ENCODE data around the gene MARCHF5. TPM values are rescaled to one million over a fixed set of nuclear protein-coding genes. Genes with fewer than 3 reads are reported as not detected.

MARCHF5 gene
- total RNA-seq, 1 experiment from 2014 or later: 66.2 TPM

DNA sequence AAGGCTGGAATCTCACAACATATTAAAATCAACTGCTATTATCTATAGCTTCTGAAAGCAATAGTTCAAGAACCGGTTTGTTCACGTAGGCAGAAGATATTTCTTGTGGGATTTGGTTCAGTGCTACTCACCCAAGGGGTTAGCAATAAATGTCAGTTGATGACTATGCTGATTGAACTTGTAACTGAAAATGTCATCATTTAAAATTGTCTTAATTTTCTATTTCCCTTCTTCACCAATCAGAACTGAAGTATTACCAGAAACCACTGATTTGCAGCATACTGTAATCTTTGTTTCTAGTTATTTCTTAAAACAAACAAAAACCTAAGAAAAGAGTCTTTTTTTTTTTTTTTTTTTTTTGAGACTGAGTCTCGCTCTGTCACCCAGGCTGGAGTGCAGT lies 46.2 kb upstream of the MARCHF5 start:
- no peaks in the 10 kb centered on the region for H3K36me3 ChIP-seq (ENCODE audit: control insufficient read depth, insufficient read depth, low read length)
- H3K4me1 ChIP-seq (ENCODE audit: control insufficient read depth, insufficient read depth, low read length): peaks cover 14% of the 10 kb centered on the region
- ATAC-seq: no peak
- no TSS peak for BruUV-seq (replicated peaks)
- no peak overlapping the region for H3K27ac ChIP-seq (ENCODE audit: low read length)
- ChIA-PET CTCF (no interaction called here), POLR2A (no interaction called here)
- H3K4me3 ChIP-seq (ENCODE audit: low read depth in 2 of 2, low read length in 2 of 2): no peak overlapping the region
- TF ChIP-seq, protein P1, sequence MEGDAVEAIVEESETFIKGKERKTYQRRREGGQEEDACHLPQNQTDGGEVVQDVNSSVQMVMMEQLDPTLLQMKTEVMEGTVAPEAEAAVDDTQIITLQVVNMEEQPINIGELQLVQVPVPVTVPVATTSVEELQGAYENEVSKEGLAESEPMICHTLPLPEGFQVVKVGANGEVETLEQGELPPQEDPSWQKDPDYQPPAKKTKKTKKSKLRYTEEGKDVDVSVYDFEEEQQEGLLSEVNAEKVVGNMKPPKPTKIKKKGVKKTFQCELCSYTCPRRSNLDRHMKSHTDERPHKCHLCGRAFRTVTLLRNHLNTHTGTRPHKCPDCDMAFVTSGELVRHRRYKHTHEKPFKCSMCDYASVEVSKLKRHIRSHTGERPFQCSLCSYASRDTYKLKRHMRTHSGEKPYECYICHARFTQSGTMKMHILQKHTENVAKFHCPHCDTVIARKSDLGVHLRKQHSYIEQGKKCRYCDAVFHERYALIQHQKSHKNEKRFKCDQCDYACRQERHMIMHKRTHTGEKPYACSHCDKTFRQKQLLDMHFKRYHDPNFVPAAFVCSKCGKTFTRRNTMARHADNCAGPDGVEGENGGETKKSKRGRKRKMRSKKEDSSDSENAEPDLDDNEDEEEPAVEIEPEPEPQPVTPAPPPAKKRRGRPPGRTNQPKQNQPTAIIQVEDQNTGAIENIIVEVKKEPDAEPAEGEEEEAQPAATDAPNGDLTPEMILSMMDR (IDR thresholded peaks at IDR 0.05): no peak
- no peak for TF ChIP-seq SIN3A (IDR thresholded peaks at IDR 0.05; ENCODE audit: borderline replicate concordance, insufficient read depth, low read depth, low read length)
- TF ChIP-seq, protein P2, sequence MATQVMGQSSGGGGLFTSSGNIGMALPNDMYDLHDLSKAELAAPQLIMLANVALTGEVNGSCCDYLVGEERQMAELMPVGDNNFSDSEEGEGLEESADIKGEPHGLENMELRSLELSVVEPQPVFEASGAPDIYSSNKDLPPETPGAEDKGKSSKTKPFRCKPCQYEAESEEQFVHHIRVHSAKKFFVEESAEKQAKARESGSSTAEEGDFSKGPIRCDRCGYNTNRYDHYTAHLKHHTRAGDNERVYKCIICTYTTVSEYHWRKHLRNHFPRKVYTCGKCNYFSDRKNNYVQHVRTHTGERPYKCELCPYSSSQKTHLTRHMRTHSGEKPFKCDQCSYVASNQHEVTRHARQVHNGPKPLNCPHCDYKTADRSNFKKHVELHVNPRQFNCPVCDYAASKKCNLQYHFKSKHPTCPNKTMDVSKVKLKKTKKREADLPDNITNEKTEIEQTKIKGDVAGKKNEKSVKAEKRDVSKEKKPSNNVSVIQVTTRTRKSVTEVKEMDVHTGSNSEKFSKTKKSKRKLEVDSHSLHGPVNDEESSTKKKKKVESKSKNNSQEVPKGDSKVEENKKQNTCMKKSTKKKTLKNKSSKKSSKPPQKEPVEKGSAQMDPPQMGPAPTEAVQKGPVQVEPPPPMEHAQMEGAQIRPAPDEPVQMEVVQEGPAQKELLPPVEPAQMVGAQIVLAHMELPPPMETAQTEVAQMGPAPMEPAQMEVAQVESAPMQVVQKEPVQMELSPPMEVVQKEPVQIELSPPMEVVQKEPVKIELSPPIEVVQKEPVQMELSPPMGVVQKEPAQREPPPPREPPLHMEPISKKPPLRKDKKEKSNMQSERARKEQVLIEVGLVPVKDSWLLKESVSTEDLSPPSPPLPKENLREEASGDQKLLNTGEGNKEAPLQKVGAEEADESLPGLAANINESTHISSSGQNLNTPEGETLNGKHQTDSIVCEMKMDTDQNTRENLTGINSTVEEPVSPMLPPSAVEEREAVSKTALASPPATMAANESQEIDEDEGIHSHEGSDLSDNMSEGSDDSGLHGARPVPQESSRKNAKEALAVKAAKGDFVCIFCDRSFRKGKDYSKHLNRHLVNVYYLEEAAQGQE (IDR thresholded peaks at IDR 0.05; ENCODE audit: insufficient read depth in 1 of 2, low read depth in 2 of 2, low read length in 1 of 2): no peak
- TF ChIP-seq POLR2AphosphoS5 (IDR thresholded peaks at IDR 0.05; ENCODE audit: low read depth, low read length): no peak
- TF ChIP-seq TCF7L2 (IDR thresholded peaks at IDR 0.05; ENCODE audit: low read depth, low read length): no peak
- no peaks in the 10 kb centered on the region for H3K9me3 ChIP-seq (ENCODE audit: control insufficient read depth, insufficient read depth, low read depth, low read length)
- no peak for DNase-seq (ENCODE audit: low read depth, low spot score)
- in situ Hi-C loops (cut with HindIII; ENCODE audit: low pct_unique_long_range_greater_than_20kb, low sequenced_read_pairs) (no loop called here), intact Hi-C loops (cut with micrococcal nuclease; ENCODE audit: unreplicated experiment) (loop anchor here (5.0 kb wide), 1 partner anchor 48 kb away; the partner anchor contains the start of genes CPEB3 and MARCHF5)
- H3K27me3 ChIP-seq (ENCODE audit: control insufficient read depth, insufficient read depth, low read length): no peaks in the 10 kb centered on the region

DNA sequence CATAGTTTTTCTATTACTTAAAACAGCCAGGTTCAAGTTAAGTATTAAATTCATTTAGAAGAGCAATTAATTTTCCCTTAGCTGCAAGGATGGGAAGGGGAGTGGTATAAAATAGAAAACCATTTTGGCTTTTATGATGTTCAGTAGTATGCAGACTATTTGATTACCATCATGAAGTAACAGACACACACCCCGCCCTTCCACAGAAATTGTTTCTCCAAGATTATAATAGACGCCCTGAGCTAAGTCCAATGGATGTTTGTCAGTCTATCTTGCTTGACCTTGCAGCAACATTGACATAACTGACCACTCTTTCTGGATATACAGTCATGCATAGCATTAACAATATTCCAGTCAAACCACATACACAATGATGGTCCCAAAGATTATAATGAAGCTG lies 42.4 kb upstream of the MARCHF5 start:
- no TSS peak for BruUV-seq (replicated peaks)
- H3K27ac ChIP-seq (ENCODE audit: low read length): no peak overlapping the region
- ATAC-seq (no peak), DNase-seq (ENCODE audit: low read depth, low spot score) (no peak)
- peaks cover under 1% of the 10 kb centered on the region; the same call in 1 of the 2 replicates for H3K4me1 ChIP-seq (ENCODE audit: control insufficient read depth, insufficient read depth, low read length)
- intact Hi-C loops (cut with micrococcal nuclease; ENCODE audit: unreplicated experiment) (no loop called here), in situ Hi-C loops (cut with HindIII; ENCODE audit: low pct_unique_long_range_greater_than_20kb, low sequenced_read_pairs) (no loop called here)
- ChIA-PET CTCF (interaction anchor here (0.6 kb wide), 1 partner anchor 32 kb away, joined by 8 read pairs; no protein-coding TSS in a partner anchor), POLR2A (no interaction called here)
- H3K27me3 ChIP-seq (ENCODE audit: control insufficient read depth, insufficient read depth, low read length): no peaks in the 10 kb centered on the region
- no peaks in the 10 kb centered on the region for H3K9me3 ChIP-seq (ENCODE audit: control insufficient read depth, insufficient read depth, low read depth, low read length)
- TF ChIP-seq, protein P1 (IDR thresholded peaks at IDR 0.05): no peak
- TF ChIP-seq, protein P2 (IDR thresholded peaks at IDR 0.05; ENCODE audit: insufficient read depth in 1 of 2, low read depth in 2 of 2, low read length in 1 of 2): no peak
- TF ChIP-seq TCF7L2 (IDR thresholded peaks at IDR 0.05; ENCODE audit: low read depth, low read length) (no peak), POLR2AphosphoS5 (IDR thresholded peaks at IDR 0.05; ENCODE audit: low read depth, low read length) (no peak), SIN3A (IDR thresholded peaks at IDR 0.05; ENCODE audit: borderline replicate concordance, insufficient read depth, low read depth, low read length) (no peak)
- H3K36me3 ChIP-seq (ENCODE audit: control insufficient read depth, insufficient read depth, low read length): no peaks in the 10 kb centered on the region
- H3K4me3 ChIP-seq (ENCODE audit: low read depth in 2 of 2, low read length in 2 of 2): no peak overlapping the region
